ENCODE data around the gene ANXA6.
A peak's percentile ranks its signal among the peaks of the same experiment; 100 is the strongest.

ANXA6 gene

DNA sequence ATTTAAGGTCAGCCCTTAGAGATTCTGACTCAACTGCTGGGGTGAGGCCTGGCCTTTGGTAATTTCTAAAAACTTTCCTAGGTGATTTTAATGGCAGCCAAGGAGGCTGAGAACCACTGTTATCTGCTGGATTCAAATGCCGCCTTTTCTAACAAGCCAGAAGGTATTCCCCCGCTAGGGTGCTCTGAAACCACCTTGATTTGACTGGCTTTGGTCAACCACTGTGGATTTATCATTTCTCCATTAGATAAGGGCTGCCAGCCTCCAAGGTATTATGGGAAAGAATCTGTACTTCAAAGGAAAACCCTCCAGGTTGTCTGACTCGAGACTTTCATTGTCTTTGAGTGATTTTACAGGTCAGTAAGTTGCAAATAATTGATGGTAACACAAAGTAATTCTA, 4.3 kb downstream of the ANXA6 start:
- peak overlapping the region; percentile 94 for H3K4me3 ChIP-seq (ENCODE audit: low read depth, low read length)
- peak; percentile 63 for DNase-seq (ENCODE audit: low read depth)
- TF ChIP-seq, protein P1, sequence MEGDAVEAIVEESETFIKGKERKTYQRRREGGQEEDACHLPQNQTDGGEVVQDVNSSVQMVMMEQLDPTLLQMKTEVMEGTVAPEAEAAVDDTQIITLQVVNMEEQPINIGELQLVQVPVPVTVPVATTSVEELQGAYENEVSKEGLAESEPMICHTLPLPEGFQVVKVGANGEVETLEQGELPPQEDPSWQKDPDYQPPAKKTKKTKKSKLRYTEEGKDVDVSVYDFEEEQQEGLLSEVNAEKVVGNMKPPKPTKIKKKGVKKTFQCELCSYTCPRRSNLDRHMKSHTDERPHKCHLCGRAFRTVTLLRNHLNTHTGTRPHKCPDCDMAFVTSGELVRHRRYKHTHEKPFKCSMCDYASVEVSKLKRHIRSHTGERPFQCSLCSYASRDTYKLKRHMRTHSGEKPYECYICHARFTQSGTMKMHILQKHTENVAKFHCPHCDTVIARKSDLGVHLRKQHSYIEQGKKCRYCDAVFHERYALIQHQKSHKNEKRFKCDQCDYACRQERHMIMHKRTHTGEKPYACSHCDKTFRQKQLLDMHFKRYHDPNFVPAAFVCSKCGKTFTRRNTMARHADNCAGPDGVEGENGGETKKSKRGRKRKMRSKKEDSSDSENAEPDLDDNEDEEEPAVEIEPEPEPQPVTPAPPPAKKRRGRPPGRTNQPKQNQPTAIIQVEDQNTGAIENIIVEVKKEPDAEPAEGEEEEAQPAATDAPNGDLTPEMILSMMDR (IDR thresholded peaks at IDR 0.05; ENCODE audit: insufficient read depth, low read depth, low read length, missing control alignments) = no peak

DNA sequence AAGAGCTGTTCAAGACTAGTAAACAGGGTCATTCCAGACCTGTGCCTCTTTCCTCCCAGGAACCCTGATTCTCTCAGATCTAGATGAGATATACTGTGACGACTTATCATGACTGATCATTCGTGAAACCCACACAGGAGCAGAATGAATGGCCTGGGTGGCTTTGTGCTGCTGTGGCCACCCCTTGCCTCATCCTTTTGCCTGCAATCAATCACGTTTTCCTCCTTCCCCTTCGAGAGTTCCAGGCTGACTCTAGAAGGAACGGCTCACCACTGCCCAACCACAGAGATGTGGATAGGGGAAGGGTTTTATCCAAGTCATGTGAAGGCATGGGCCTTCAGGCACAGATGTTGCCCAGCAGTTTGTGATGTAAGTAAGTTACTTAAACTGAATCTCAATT, 5.8 kb downstream of the ANXA6 start:
- TF ChIP-seq, protein P1 (IDR thresholded peaks at IDR 0.05; ENCODE audit: insufficient read depth, low read depth, low read length, missing control alignments) = no peak
- H3K4me3 ChIP-seq (ENCODE audit: low read depth, low read length) = peak overlapping the region; percentile 94
- DNase-seq (ENCODE audit: low read depth) = peak; percentile 80

DNA sequence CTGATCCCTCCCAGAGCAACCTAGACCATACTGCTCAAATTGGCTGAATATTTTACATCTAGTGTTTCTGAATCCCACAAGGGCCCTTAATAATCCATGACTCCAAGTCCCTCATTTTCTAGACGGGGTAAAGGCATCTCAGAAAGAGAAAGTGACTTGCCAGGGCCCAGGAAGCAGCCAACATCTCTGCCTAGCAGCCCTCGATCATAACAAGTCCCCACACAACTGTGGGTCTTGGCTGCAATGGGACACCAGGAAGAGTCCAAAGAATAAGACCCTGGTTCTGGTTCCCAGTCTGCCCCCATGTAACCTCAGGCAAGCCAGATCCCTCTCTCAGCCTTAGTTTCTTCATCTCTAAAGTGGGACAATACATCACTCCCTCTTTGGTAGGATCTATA, 6.3 kb downstream of the ANXA6 start:
- peak; percentile 38 for DNase-seq (ENCODE audit: low read depth)
- TF ChIP-seq, protein P1 (IDR thresholded peaks at IDR 0.05; ENCODE audit: insufficient read depth, low read depth, low read length, missing control alignments) = no peak
- H3K4me3 ChIP-seq (ENCODE audit: low read depth, low read length) = peak overlapping the region; percentile 38

DNA sequence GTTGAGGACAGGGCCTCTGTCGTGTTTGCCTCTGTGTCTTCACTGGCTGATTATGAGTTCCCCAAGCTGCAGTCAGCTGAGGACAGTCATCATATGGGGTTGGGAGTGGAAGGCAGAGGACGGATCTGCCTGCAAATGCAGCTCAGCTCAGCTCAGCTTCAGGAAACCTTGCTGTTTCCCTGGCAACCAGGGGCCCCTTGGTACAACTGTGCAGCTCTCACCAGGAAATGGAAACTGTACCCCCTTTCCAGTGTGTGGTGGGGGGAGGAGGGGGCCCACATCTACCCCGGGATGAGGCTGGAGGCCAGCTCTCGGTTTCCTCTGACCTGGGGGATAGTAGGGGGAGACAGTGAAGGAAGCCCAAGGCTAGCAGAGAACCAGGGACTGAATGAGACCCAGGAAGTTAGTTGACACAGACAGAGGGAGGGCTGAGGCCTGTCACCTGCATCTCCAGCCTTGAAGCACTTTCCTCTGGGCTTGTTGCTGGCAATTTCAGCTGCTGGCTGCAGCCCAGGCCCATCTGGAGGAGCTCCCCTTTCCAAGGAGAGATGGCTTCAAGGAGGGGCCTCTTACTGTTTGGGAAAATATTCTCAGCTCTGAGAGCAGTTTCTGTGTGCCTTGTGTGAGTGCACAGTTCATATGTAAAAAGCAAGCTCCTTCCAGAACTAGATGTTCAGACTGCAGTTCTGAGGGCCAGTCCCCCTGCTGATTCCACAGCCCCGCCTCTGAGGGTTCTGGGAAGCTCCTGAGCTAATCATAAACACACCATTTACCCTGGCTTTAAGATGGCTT, 6.9 kb downstream of the ANXA6 start:
- TF ChIP-seq, protein P1 (IDR thresholded peaks at IDR 0.05; ENCODE audit: insufficient read depth, low read depth, low read length, missing control alignments) = no peak
- H3K4me3 ChIP-seq (ENCODE audit: low read depth, low read length) = peak overlapping the region; percentile 38
- DNase-seq (ENCODE audit: low read depth) = peak; percentile 82

DNA sequence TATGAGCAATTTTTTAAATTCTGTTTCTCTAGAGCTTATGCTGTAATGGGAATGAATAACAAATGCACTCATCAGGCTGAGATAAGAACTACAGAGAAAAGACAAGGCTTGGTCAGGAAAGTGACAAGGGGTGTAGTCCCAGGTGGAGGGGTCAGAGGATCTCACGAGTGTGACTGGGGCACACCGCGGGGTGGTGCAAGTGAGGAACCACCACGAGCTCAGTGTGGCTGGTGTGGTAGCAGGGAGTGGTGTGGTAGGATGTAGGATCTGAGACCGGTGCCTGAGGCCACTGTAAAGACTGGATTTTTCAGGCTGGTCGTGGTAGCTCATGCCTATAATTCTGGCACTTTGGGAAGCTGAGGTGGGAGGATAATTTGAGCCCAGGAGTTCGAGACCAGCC, 9.0 kb downstream of the ANXA6 start:
- DNase-seq (ENCODE audit: low read depth) = no peak
- TF ChIP-seq, protein P1 (IDR thresholded peaks at IDR 0.05; ENCODE audit: insufficient read depth, low read depth, low read length, missing control alignments) = no peak
- no peak overlapping the region for H3K4me3 ChIP-seq (ENCODE audit: low read depth, low read length)

DNA sequence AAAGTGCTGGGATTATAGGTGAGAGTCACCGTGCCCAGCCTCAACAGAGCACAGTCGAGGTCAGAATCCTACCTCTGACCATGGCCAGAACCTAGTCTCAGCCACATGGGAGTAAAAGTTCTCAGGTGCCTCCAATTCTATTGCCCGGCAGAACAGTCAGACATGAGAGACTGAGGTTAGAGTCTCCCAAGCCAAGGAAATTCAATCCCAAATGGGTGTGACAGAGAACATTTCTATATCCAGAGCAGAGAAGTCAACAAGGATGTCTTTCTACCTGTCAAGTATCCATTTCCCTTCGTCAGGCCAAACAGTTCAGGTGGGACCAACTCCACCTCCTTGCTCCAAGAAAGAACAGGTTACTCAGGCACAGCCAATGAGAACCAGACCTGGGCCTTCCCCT, 10.5 kb downstream of the ANXA6 start:
- no peak overlapping the region for H3K4me3 ChIP-seq (ENCODE audit: low read depth, low read length)
- DNase-seq (ENCODE audit: low read depth) = no peak
- TF ChIP-seq, protein P1 (IDR thresholded peaks at IDR 0.05; ENCODE audit: insufficient read depth, low read depth, low read length, missing control alignments) = no peak

DNA sequence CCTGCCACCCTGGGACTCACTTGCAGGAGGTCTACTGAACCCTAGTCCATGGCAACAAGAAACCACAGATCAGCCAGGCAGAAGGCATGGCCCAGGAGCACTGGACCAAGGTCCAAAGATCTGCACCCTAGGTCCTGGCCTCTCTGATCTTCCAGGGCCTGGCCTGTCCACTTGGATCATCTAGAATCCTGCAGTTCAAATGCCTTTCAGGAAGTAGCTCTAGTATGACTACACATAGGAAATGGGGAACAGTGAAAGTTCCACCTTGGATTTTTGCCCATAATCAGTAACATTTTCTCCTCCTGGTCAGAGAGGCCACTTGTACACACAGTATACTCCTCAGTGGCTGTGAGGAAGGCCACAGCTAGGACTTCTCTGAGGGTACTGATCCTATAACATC, 11.5 kb downstream of the ANXA6 start:
- DNase-seq (ENCODE audit: low read depth) = no peak
- H3K4me3 ChIP-seq (ENCODE audit: low read depth, low read length) = no peak overlapping the region
- TF ChIP-seq, protein P1 (IDR thresholded peaks at IDR 0.05; ENCODE audit: insufficient read depth, low read depth, low read length, missing control alignments) = no peak

All from GM12865 (cell line).